Measurements from ENCODE around the gene MEP1B.

GRCh38 chr18:32249147-32249929, 59.5 kb downstream of the MEP1B start:
- TF ChIP-seq CTCF (IDR thresholded peaks at IDR 0.05; ENCODE audit: insufficient read depth, low read length, poor library complexity, severe bottlenecking) (no peak), EZH2phosphoT487 (conservative IDR thresholded peaks at IDR 0.05; ENCODE audit: low read length) (no peak)
